SK-N-SH (cell line): ENCODE results near the gene PSMD10. TPM values are rescaled to one million over a fixed set of nuclear protein-coding genes. Genes with fewer than 3 reads are reported as not detected.

ENCODE experiments used
- CTCF ChIA-PET: fragments of 300-600, 350-600 bp; formaldehyde crosslinking; extraction: SDS; loops from one replicate; lab custom pipeline; 2021; lab: Yijun Ruan, JAX
- POLR2A ChIA-PET: fragments of 350-600 bp; sonication (Branson Sonifier 250); formaldehyde crosslinking; extraction: SDS; loops from one replicate; lab custom pipeline; 2020; ENCODE audit warnings: antibody characterized with exemption, inconsistent platforms; lab: Yijun Ruan, JAX
- DNase-seq: peaks from one replicate; pipeline ENCODE4 v3.0.0; 2012
- H2AFZ ChIP-seq: fragments of 200-600 bp; sonication (generic); 2 replicates; pipeline ENCODE4 v1.8.1; 2016; ENCODE audit warnings: antibody characterized with exemption, mild to moderate bottlenecking, low read depth
- H3F3A ChIP-seq: fragments of 200-600 bp; sonication (generic); replicated peaks from 2 replicates; pipeline ENCODE3; 2016; ENCODE audit warnings: antibody characterized with exemption, mild to moderate bottlenecking; ENCODE audit not compliant: insufficient read depth
- H3K27ac ChIP-seq, 2 experiments: fragments of 200-500 bp in 1 of 2; fragments of 200-600 bp in 1 of 2; sonication (Bioruptor generic) in 1 of 2; sonication (generic), shearing (Covaris generic) in 1 of 2; 2 replicates each; pipeline versions ENCODE4 v1.5.1 to v1.6.1; 2014 to 2016; ENCODE audit warnings: low read depth in 2 of 2, inconsistent platforms in 1 of 2, low read length in 1 of 2, mild to moderate bottlenecking in 1 of 2, mixed read lengths in 1 of 2
- H3K27me3 ChIP-seq: fragments of 200-600 bp; sonication (generic), shearing (Covaris generic); 2 replicates; pipeline ENCODE4 v1.6.1; 2016; ENCODE audit warnings: mixed run types; ENCODE audit not compliant: insufficient read depth
- H3K36me3 ChIP-seq, 2 experiments: fragments of 200-500 bp in 1 of 2; fragments of 200-600 bp in 1 of 2; sonication (Bioruptor generic) in 1 of 2; sonication (generic) in 1 of 2; replicated peaks in 1 of 2; 2 replicates each; pipeline versions ENCODE3 to v1.5.1; 2014 to 2016; ENCODE audit warnings: low read length in 1 of 2, mild to moderate bottlenecking in 1 of 2; ENCODE audit not compliant: insufficient read depth in 2 of 2, control insufficient read depth in 1 of 2
- H3K4me1 ChIP-seq, 2 experiments: fragments of 200-500 bp in 1 of 2; fragments of 200-600 bp in 1 of 2; sonication (Bioruptor generic) in 1 of 2; sonication (generic), shearing (Covaris generic) in 1 of 2; 2 replicates each; pipeline versions ENCODE4 v1.5.1 to v1.6.1; 2014 to 2016; ENCODE audit warnings: low read depth in 1 of 2, low read length in 1 of 2, mixed run types in 1 of 2; ENCODE audit not compliant: insufficient read depth in 2 of 2, control insufficient read depth in 1 of 2
- H3K4me2 ChIP-seq: fragments of 200-600 bp; sonication (generic), shearing (Covaris generic); 2 replicates; pipeline ENCODE4 v1.6.1; 2017; ENCODE audit warnings: mixed run types
- H3K4me3 ChIP-seq, 2 experiments: fragments of 200-500 bp in 1 of 2; fragments of 200-600 bp in 1 of 2; sonication (Bioruptor generic) in 1 of 2; sonication (generic), shearing (Covaris generic) in 1 of 2; 2 replicates each; pipeline versions ENCODE4 v1.5.1 to v1.8.1; 2014 to 2016; ENCODE audit warnings: low read depth in 2 of 2, inconsistent platforms in 1 of 2, low read length in 1 of 2, mild to moderate bottlenecking in 1 of 2, mixed read lengths in 1 of 2, moderate library complexity in 1 of 2
- H3K79me2 ChIP-seq: fragments of 200-600 bp; sonication (generic); 2 replicates; pipeline ENCODE4 v1.8.1; 2017; ENCODE audit warnings: mild to moderate bottlenecking; ENCODE audit not compliant: insufficient read depth
- H3K9ac ChIP-seq: fragments of 200-600 bp; sonication (generic); 2 replicates; pipeline ENCODE4 v1.6.1; 2017; ENCODE audit warnings: mixed run types
- H3K9me2 ChIP-seq: fragments of 200-600 bp; sonication (generic); 2 replicates; pipeline ENCODE4 v1.6.1; 2017; ENCODE audit warnings: mixed run types
- H3K9me3 ChIP-seq: fragments of 200-600 bp; sonication (generic); 2 replicates; pipeline ENCODE4 v1.6.1; 2017; ENCODE audit warnings: mixed run types, mild to moderate bottlenecking, moderate library complexity
- H4K20me1 ChIP-seq: fragments of 200-600 bp; sonication (generic); 2 replicates; pipeline ENCODE4 v1.6.1; 2017; ENCODE audit warnings: mild to moderate bottlenecking, mixed run types; ENCODE audit not compliant: insufficient read depth
- CHD2 ChIP-seq: fragments of 150-350 bp; IDR thresholded peaks from 2 replicates; pipeline ENCODE4 v1.6.1; 2018; ENCODE audit warnings: low read length; ENCODE audit not compliant: partially characterized antibody
- EP300 ChIP-seq, 2 experiments: IDR thresholded peaks; 2 replicates each; pipeline versions ENCODE4 v1.4.0 to v1.6.1; 2012; ENCODE audit warnings: borderline replicate concordance in 1 of 2, low read depth in 1 of 2, low read length in 1 of 2
- FOXJ3 ChIP-seq: sonication (generic); formaldehyde crosslinking; IDR thresholded peaks from 2 replicates; pipeline ENCODE4 v1.5.1; 2020; ENCODE audit warnings: mild to moderate bottlenecking, missing genetic modification reagents
- JUND ChIP-seq: IDR thresholded peaks from 2 replicates; pipeline ENCODE4 v1.4.0; 2012
- MEF2A ChIP-seq: IDR thresholded peaks from 2 replicates; pipeline ENCODE4 v1.4.0; 2012; ENCODE audit warnings: low read depth, borderline replicate concordance
- RFX5 ChIP-seq: IDR thresholded peaks from 2 replicates; pipeline ENCODE4 v1.6.1; 2012; ENCODE audit warnings: mild to moderate bottlenecking, improper control_type of control experiment, low read length
- WGBS: methylation state at CpG from one replicate; pipeline ENCODE4 v1.1.6; 2017; ENCODE audit warnings: low lambda C conversion rate; 5-methylcytosine and 5-hydroxymethylcytosine counted together
- polyA plus RNA-seq, 3 experiments: library from polyadenylated mRNA; depleted of rRNA; stranded (reverse); fragments of >200 nt; gene quantifications; 2 replicates each; pipeline ENCODE4 v1.2.3, GENCODE V29; 2012
- TF ChIP-seq, protein P1 (sequence below): fragments of 200-600 bp; sonication (generic); IDR thresholded peaks from 2 replicates; pipeline ENCODE4 v1.6.1; 2017; ENCODE audit warnings: antibody characterized with exemption, mild to moderate bottlenecking, moderate library complexity

The PSMD10 gene
- polyA plus RNA-seq, 1 of the 3 experiments (the other 2 are of a cell fraction): 53.0 TPM

DNA sequence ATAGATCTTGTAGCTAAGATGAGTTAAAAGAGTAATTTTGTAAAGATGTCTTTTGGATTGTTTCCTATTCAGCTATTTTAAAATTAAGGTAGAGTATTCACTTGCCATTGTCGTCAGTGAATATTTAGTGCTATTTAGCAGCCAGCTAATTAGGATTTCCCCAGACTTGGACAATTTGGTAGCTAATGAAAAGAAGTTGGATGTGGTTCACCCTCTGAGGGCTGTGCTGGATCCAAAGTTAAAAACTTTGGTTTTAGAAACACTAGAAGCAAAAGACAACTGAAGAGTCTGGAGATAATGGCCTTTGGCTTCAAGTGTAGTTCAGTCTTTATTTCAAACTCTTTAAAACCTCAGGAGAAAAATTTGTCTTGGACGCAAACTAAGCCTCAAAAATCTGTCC, 41.5 kb upstream of the PSMD10 start:
- H3K79me2 ChIP-seq: no peaks in the 10 kb centered on the region
- H3K9ac ChIP-seq: no peak overlapping the region
- H3F3A ChIP-seq: no peaks in the 10 kb centered on the region
- no peaks in the 10 kb centered on the region for H3K9me3 ChIP-seq
- TF ChIP-seq, protein P1, sequence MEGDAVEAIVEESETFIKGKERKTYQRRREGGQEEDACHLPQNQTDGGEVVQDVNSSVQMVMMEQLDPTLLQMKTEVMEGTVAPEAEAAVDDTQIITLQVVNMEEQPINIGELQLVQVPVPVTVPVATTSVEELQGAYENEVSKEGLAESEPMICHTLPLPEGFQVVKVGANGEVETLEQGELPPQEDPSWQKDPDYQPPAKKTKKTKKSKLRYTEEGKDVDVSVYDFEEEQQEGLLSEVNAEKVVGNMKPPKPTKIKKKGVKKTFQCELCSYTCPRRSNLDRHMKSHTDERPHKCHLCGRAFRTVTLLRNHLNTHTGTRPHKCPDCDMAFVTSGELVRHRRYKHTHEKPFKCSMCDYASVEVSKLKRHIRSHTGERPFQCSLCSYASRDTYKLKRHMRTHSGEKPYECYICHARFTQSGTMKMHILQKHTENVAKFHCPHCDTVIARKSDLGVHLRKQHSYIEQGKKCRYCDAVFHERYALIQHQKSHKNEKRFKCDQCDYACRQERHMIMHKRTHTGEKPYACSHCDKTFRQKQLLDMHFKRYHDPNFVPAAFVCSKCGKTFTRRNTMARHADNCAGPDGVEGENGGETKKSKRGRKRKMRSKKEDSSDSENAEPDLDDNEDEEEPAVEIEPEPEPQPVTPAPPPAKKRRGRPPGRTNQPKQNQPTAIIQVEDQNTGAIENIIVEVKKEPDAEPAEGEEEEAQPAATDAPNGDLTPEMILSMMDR: no peak
- TF ChIP-seq EP300 (IDR thresholded peaks at IDR 0.05; ENCODE audit: borderline replicate concordance in 1 of 2, low read depth in 1 of 2, low read length in 1 of 2): no peak
- no peak for TF ChIP-seq JUND
- TF ChIP-seq MEF2A: no peak
- no peak for TF ChIP-seq RFX5
- no peaks in the 10 kb centered on the region for H3K9me2 ChIP-seq
- no peak overlapping the region for H3K4me2 ChIP-seq
- ChIA-PET CTCF (interaction anchor here (0.9 kb wide), 1 partner anchor 11 kb away, joined by 3 read pairs; no protein-coding TSS in a partner anchor), POLR2A (no interaction called here)
- DNase-seq: no peak
- no peak overlapping the region for H2AFZ ChIP-seq
- no peaks in the 10 kb centered on the region for H3K4me1 ChIP-seq
- H3K27me3 ChIP-seq: no peaks in the 10 kb centered on the region
- no peaks in the 10 kb centered on the region for H3K36me3 ChIP-seq
- no peak overlapping the region for H3K4me3 ChIP-seq
- 36% methylated on average over 2 of the region's 2 CpGs for WGBS
- no peaks in the 10 kb centered on the region for H4K20me1 ChIP-seq
- H3K27ac ChIP-seq: no peak overlapping the region

DNA sequence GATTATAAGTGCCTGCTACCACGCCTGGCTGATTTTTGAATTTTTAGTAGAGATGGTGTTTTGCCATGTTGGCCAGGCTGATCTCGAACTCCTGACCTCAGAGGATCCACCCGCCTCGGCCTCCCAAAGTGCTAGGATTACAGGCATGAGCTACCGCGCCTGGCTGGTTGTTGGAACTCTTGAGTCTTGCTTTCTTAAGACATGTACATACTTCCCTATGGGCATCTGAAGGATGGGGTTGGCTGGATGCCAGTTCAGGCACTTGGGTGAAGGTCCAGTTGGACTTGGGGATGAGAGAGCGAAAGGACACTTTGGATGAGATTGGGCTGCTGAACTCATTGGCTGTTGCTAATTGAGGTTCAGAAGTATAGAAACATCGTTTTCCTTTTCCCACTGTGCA, 40.7 kb upstream of the PSMD10 start:
- no peak overlapping the region for H3K9ac ChIP-seq
- TF ChIP-seq CHD2: no peak
- peak overlapping the region in 1 of 2 experiments; percentile 24; a peak in 2 of 4 replicates for H3K27ac ChIP-seq
- H4K20me1 ChIP-seq: no peaks in the 10 kb centered on the region
- no peak overlapping the region for H2AFZ ChIP-seq
- WGBS: 53% methylated on average over 8 of the region's 8 CpGs
- H3K4me3 ChIP-seq: no peak overlapping the region
- H3K9me2 ChIP-seq: no peaks in the 10 kb centered on the region
- no peaks in the 10 kb centered on the region for H3K79me2 ChIP-seq
- H3K9me3 ChIP-seq: no peaks in the 10 kb centered on the region
- H3F3A ChIP-seq: no peaks in the 10 kb centered on the region
- H3K27me3 ChIP-seq: no peaks in the 10 kb centered on the region
- ChIA-PET CTCF (no interaction called here), POLR2A (no interaction called here)
- H3K4me1 ChIP-seq: no peaks in the 10 kb centered on the region
- no peak overlapping the region for H3K4me2 ChIP-seq
- H3K36me3 ChIP-seq: no peaks in the 10 kb centered on the region
- no peak for DNase-seq

DNA sequence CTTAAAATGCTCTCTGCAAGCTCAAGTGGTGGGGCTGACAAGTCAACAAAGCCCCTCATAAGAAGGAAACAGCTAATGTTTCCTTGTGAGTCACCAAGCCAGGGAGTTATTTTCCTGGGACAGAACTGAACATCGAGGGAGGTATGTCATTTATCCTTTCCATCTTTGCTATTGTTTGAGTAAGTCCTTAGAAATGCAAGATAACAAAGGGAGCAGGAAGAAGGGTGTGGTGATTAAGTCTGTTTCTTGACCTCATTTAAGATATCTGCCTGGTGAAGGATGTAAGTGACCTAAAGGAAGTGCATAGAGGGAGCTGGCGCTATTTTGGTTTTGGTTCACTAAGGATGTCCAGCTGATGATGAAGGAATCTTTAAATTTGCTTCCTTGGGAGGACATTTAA, 40.1 kb upstream of the PSMD10 start:
- no peak for DNase-seq
- Histone ChIP-seq H3K9me2 (no peaks in the 10 kb centered on the region), H3F3A (no peaks in the 10 kb centered on the region), H3K79me2 (no peaks in the 10 kb centered on the region), H3K27ac (peak overlapping the region in 1 of 2 experiments; percentile 24; a peak in 2 of 4 replicates), H3K4me1 (no peaks in the 10 kb centered on the region), H3K4me3 (no peak overlapping the region), H3K36me3 (no peaks in the 10 kb centered on the region), H3K9ac (no peak overlapping the region), H4K20me1 (no peaks in the 10 kb centered on the region), H2AFZ (no peak overlapping the region), H3K4me2 (no peak overlapping the region), H3K27me3 (no peaks in the 10 kb centered on the region), H3K9me3 (no peaks in the 10 kb centered on the region)
- WGBS: 20% methylated on average over 2 of the region's 2 CpGs
- TF ChIP-seq MEF2A (no peak), FOXJ3 (CRISPR knock-in tag) (no peak), JUND (0 out of 2 replicates have a peak, but pooled peaks have one; percentile 12)
- ChIA-PET POLR2A (no interaction called here), CTCF (no interaction called here)
